ENCODE measurements around the gene LCLAT1.

LCLAT1 gene

GRCh38 chr2:30410217-30410616, 36.8 kb upstream of the LCLAT1 start:
- H4K20me1 ChIP-seq (ENCODE audit: insufficient read depth, low read length), result no peaks in the 10 kb centered on the region
- H3K9me3 ChIP-seq (ENCODE audit: low read length), result no peaks in the 10 kb centered on the region
- no peak overlapping the region for H3K9ac ChIP-seq (ENCODE audit: low read length)
- H3K4me1 ChIP-seq (ENCODE audit: insufficient read depth, low read length, severe bottlenecking), result no peaks in the 10 kb centered on the region
- no peak for TF ChIP-seq CTCF (IDR thresholded peaks at IDR 0.05; ENCODE audit: low read length)
- H3K4me3 ChIP-seq (ENCODE audit: low read depth, low read length, poor library complexity, severe bottlenecking), result no peak overlapping the region
- H3K27me3 ChIP-seq (ENCODE audit: insufficient read depth, low read length), result no peaks in the 10 kb centered on the region
- no peaks in the 10 kb centered on the region for H3K79me2 ChIP-seq (ENCODE audit: insufficient read depth, low read length)
- H3K9me2 ChIP-seq (ENCODE audit: low read depth, low read length), result no peaks in the 10 kb centered on the region
- no peaks in the 10 kb centered on the region for H3K36me3 ChIP-seq (ENCODE audit: insufficient read depth, low read length)
- H2AFZ ChIP-seq (ENCODE audit: low read length), result no peak overlapping the region
- no peaks in the 10 kb centered on the region for H3F3A ChIP-seq (ENCODE audit: insufficient read depth, low read length)
- H3K27ac ChIP-seq (ENCODE audit: low read depth, low read length, poor library complexity, severe bottlenecking), result no peak overlapping the region
- no peak overlapping the region for H3K4me2 ChIP-seq (ENCODE audit: low read length)

GRCh38 chr2:30412047-30412683, 34.9 kb upstream of the LCLAT1 start:
- H3K4me2 ChIP-seq (ENCODE audit: low read length), result no peak overlapping the region
- H3K4me3 ChIP-seq (ENCODE audit: low read depth, low read length, poor library complexity, severe bottlenecking), result no peak overlapping the region
- H3K9me2 ChIP-seq (ENCODE audit: low read depth, low read length), result no peaks in the 10 kb centered on the region
- H4K20me1 ChIP-seq (ENCODE audit: insufficient read depth, low read length), result no peaks in the 10 kb centered on the region
- no peaks in the 10 kb centered on the region for H3F3A ChIP-seq (ENCODE audit: insufficient read depth, low read length)
- H3K27ac ChIP-seq (ENCODE audit: low read depth, low read length, poor library complexity, severe bottlenecking), result no peak overlapping the region
- no peak overlapping the region for H2AFZ ChIP-seq (ENCODE audit: low read length)
- H3K9me3 ChIP-seq (ENCODE audit: low read length), result no peaks in the 10 kb centered on the region
- H3K4me1 ChIP-seq (ENCODE audit: insufficient read depth, low read length, severe bottlenecking), result no peaks in the 10 kb centered on the region
- no peaks in the 10 kb centered on the region for H3K36me3 ChIP-seq (ENCODE audit: insufficient read depth, low read length)
- no peaks in the 10 kb centered on the region for H3K27me3 ChIP-seq (ENCODE audit: insufficient read depth, low read length)
- no peak overlapping the region for H3K9ac ChIP-seq (ENCODE audit: low read length)
- H3K79me2 ChIP-seq (ENCODE audit: insufficient read depth, low read length), result no peaks in the 10 kb centered on the region
- TF ChIP-seq CTCF (IDR thresholded peaks at IDR 0.05; ENCODE audit: low read length) (no peak), EZH2 (IDR thresholded peaks at IDR 0.05; ENCODE audit: borderline replicate concordance, low read length) (no peak)

GRCh38 chr2:30412684-30413570, 34.1 kb upstream of the LCLAT1 start:
- H4K20me1 ChIP-seq (ENCODE audit: insufficient read depth, low read length), result no peaks in the 10 kb centered on the region
- no peaks in the 10 kb centered on the region for H3K79me2 ChIP-seq (ENCODE audit: insufficient read depth, low read length)
- no peak overlapping the region for H3K27ac ChIP-seq (ENCODE audit: low read depth, low read length, poor library complexity, severe bottlenecking)
- no peak overlapping the region for H2AFZ ChIP-seq (ENCODE audit: low read length)
- no peak overlapping the region for H3K4me2 ChIP-seq (ENCODE audit: low read length)
- H3K36me3 ChIP-seq (ENCODE audit: insufficient read depth, low read length), result no peaks in the 10 kb centered on the region
- no peak for TF ChIP-seq CTCF (IDR thresholded peaks at IDR 0.05; ENCODE audit: low read length)
- TF ChIP-seq EZH2 (IDR thresholded peaks at IDR 0.05; ENCODE audit: borderline replicate concordance, low read length), result no peak
- no peaks in the 10 kb centered on the region for H3K4me1 ChIP-seq (ENCODE audit: insufficient read depth, low read length, severe bottlenecking)
- H3K27me3 ChIP-seq (ENCODE audit: insufficient read depth, low read length), result no peaks in the 10 kb centered on the region
- H3F3A ChIP-seq (ENCODE audit: insufficient read depth, low read length), result no peaks in the 10 kb centered on the region
- H3K9me2 ChIP-seq (ENCODE audit: low read depth, low read length), result no peaks in the 10 kb centered on the region
- no peaks in the 10 kb centered on the region for H3K9me3 ChIP-seq (ENCODE audit: low read length)
- no peak overlapping the region for H3K4me3 ChIP-seq (ENCODE audit: low read depth, low read length, poor library complexity, severe bottlenecking)
- no peak overlapping the region for H3K9ac ChIP-seq (ENCODE audit: low read length)

Data from OCI-LY1 (cell line).